Heart right ventricle (tissue), 16 donors: Measurements from ENCODE around the gene LEMD2. TPM values are rescaled to one million over a fixed set of nuclear protein-coding genes. Genes with fewer than 3 reads are reported as not detected.

Experiments
- ATAC-seq, 8 donors: fragments of 200-7000 bp; cut with Tn5 transposase; one replicate each; pipeline ENCODE4 v1.9.1; 2020; ENCODE audit warnings: mild to moderate bottlenecking in 8 of 8, moderate library complexity in 8 of 8, moderate number of reproducible peaks in 1 of 8
- DNase-seq, 2 donors: peaks; one replicate each; pipeline ENCODE4 v3.0.0-alpha.2; 2020
- H3K27ac ChIP-seq, 10 donors: fragments of 200-600 bp; sonication (generic) in 2 of 10; one replicate each; pipeline versions ENCODE4 v1.5.0 to v1.8.0; 2020 to 2022; ENCODE audit warnings: mild to moderate bottlenecking in 3 of 10
- H3K27me3 ChIP-seq, 7 donors: fragments of 200-600 bp; one replicate each; pipeline ENCODE4 v1.8.0; 2021 to 2022; ENCODE audit warnings: mild to moderate bottlenecking in 2 of 7
- H3K36me3 ChIP-seq, 9 donors: fragments of 200-600 bp; sonication (generic) in 1 of 9; one replicate each; pipeline versions ENCODE4 v1.5.0 to v1.8.0; 2020 to 2022; ENCODE audit warnings: mild to moderate bottlenecking in 2 of 9
- H3K4me1 ChIP-seq, 9 donors: fragments of 200-600 bp; sonication (generic) in 1 of 9; one replicate each; pipeline versions ENCODE4 v1.5.0 to v1.8.0; 2020 to 2022; ENCODE audit warnings: mild to moderate bottlenecking in 4 of 9
- H3K4me3 ChIP-seq, 10 donors: fragments of 200-600 bp; sonication (generic) in 2 of 10; one replicate each; pipeline versions ENCODE4 v1.5.0 to v1.8.0; 2020 to 2022; ENCODE audit warnings: mild to moderate bottlenecking in 7 of 10, moderate library complexity in 2 of 10
- H3K9me3 ChIP-seq, 11 donors: fragments of 200-600 bp in 10 of 11; sonication (generic) in 2 of 11; one replicate each; pipeline versions ENCODE4 v1.5.0 to v1.8.0; 2013 to 2022; ENCODE audit warnings: mild to moderate bottlenecking in 2 of 11, control low read depth in 1 of 11, moderate library complexity in 1 of 11
- CTCF ChIP-seq, 9 donors: fragments of 200-600 bp; sonication (generic) in 2 of 9; IDR thresholded peaks; one replicate each; pipeline versions ENCODE4 v1.5.0 to v1.8.0; 2021 to 2022; ENCODE audit warnings: antibody characterized with exemption in 9 of 9, mild to moderate bottlenecking in 5 of 9, moderate library complexity in 1 of 9
- WGBS, 2 donors: extraction: QIAGEN DNeasy Blood & Tissue Kit; methylation state at CpG; one replicate each; pipeline ENCODE4 v1.1.7; 2013; ENCODE audit warnings: inconsistent platforms in 1 of 2; 5-methylcytosine and 5-hydroxymethylcytosine counted together
- intact Hi-C, 10 donors: fragments of 100-400 bp; cut with DNase I; formaldehyde crosslinking; loops; one replicate each; pipeline versions ENCODE4 v1.11.1 to v1.14.2; 2022
- polyA plus RNA-seq, 2 donors: library from polyadenylated mRNA; stranded (reverse); fragments of 200-250 nt; gene quantifications; one replicate each; pipeline ENCODE4 v1.2.3, GENCODE V29; 2013
- total RNA-seq, 10 donors: library from RNA; stranded (reverse); fragmentation: NEBNext Ultra II Directional in 3 of 10; extraction: Animal tissue kit (Norgen Biotek cat#: 25700) in 3 of 10; gene quantifications; one replicate each; pipeline versions ENCODE4 v1.2.1 to v1.2.4, GENCODE V29; 2021 to 2023
- donor health status: Arrhythmogenic right ventricular cardiomyopathy.
- donor health status: ischemic (EF 13 %, LVEDD 7.1; RV severe dilation, severe dysfunction).
- donor health status: healthy with polysubstance abuse.
- donor health status: DM: no; HTN: yes; CAD: no.
- donor health status: DM: no; HTN: no; CAD: no.
- donor health status: ischemic (EF 25% LVEDD 6.9; RV normal size, moderate dysfunction).
- donor health status: ischemic (EF 25% LVEDD 5.7; RV mildly dilated, moderate dysfunction).
- donor health status: healthy.
- donor health status: DM: yes; HTN: yes; CAD: no.
- donor health status: Ischemic cardiomyopathy.
- donor health status: ischemic (EF 35%, LVEDD 5.7; RV mildly dilated, moderate dysfunction).
- donor health status: nonischemic (EF 11% LVEDD 7.7; RV severe dilation, severe dysfunction).
- donor health status: DM: yes; HTN: yes; CAD: no.
- donor health status: PGD.
- donor health status: ischemic (EF 29% LVEDD 5.4; RV normal size, mild dysfunction).
- donor health status: nonischemic (EF 23%, LVEDD 6.1; RV moderate dilation, normal function).

The LEMD2 gene
- total and polyA plus RNA-seq, 12 donors = 18.5 to 45.9 (median 27.0) TPM

GRCh38 chr6:33790379-33790778 lies 1.4 kb upstream of the LEMD2 start:
- 76 to 77% methylated on average over 2 of the region's 2 CpGs for WGBS, 2 donors
- H3K27ac ChIP-seq = no peak overlapping the region
- H3K4me1 ChIP-seq = peaks cover 7 to 34% (median 30%) of the 10 kb centered on the region in 9 donors
- peaks cover 0 to 16% (median 5%) of the 10 kb centered on the region in 9 donors for H3K36me3 ChIP-seq
- DNase-seq (no peak), ATAC-seq (no peak)
- H3K27me3 ChIP-seq = peaks cover 0 to 16% (median 0%) of the 10 kb centered on the region in 7 donors
- no peak for TF ChIP-seq CTCF (IDR thresholded peaks at IDR 0.05)
- no peak overlapping the region for H3K4me3 ChIP-seq
- intact Hi-C loops = no loop called here
- H3K9me3 ChIP-seq = no peaks in the 10 kb centered on the region

GRCh38 chr6:33789550-33789895 lies 593 bp upstream of the LEMD2 start:
- intact Hi-C loops = no loop called here
- Histone ChIP-seq H3K36me3 (peaks cover 0 to 25% (median 5%) of the 10 kb centered on the region in 9 donors), H3K9me3 (no peaks in the 10 kb centered on the region), H3K4me3 (peak overlapping the region in 8 of 10 donors; percentile 69 to 99 (median 84)), H3K27me3 (peaks cover 0 to 10% (median 0%) of the 10 kb centered on the region in 7 donors), H3K4me1 (peaks cover 7 to 43% (median 39%) of the 10 kb centered on the region in 9 donors), H3K27ac (peak overlapping the region in 7 of 10 donors; percentile 93 to 100 (median 99))
- TF ChIP-seq CTCF (IDR thresholded peaks at IDR 0.05) = no peak
- DNase-seq (no peak), ATAC-seq (peak in 1 of 8 donors; percentile 0)
- WGBS, 2 donors = 90 to 91% methylated on average over 11 of the region's 11 CpGs

GRCh38 chr6:33787954-33788693 lies 806 bp downstream of the LEMD2 start:
- Histone ChIP-seq H3K36me3 (peaks cover 0 to 39% (median 19%) of the 10 kb centered on the region in 9 donors), H3K27ac (peak overlapping the region; percentile 93 to 100 (median 99)), H3K4me3 (peak overlapping the region; percentile 67 to 99 (median 84)), H3K4me1 (peaks cover 7 to 52% (median 43%) of the 10 kb centered on the region in 9 donors), H3K27me3 (peaks cover 0 to 2% (median 0%) of the 10 kb centered on the region in 7 donors), H3K9me3 (no peaks in the 10 kb centered on the region)
- peak in 1 of 9 donors; percentile 3 for TF ChIP-seq CTCF (IDR thresholded peaks at IDR 0.05)
- DNase-seq = peak; percentile 79 to 80
- intact Hi-C loops = no loop called here
- WGBS, 2 donors = 0% methylated on average over 50 to 52 of the region's 53 CpGs
- ATAC-seq = peak; percentile 71 to 88 (median 81)

GRCh38 chr6:33787346-33787953 lies 1.5 kb downstream of the LEMD2 start:
- TF ChIP-seq CTCF (IDR thresholded peaks at IDR 0.05) = no peak
- ATAC-seq (no peak), DNase-seq (no peak)
- peaks cover 7 to 59% (median 43%) of the 10 kb centered on the region in 9 donors for H3K4me1 ChIP-seq
- WGBS, 2 donors = 36 to 50% methylated on average over 7 of the region's 7 CpGs
- H3K4me3 ChIP-seq = peak overlapping the region; percentile 67 to 99 (median 84)
- H3K9me3 ChIP-seq = no peaks in the 10 kb centered on the region
- intact Hi-C loops = no loop called here
- peak overlapping the region; percentile 93 to 100 (median 99) for H3K27ac ChIP-seq
- H3K36me3 ChIP-seq = peaks cover 0 to 46% (median 24%) of the 10 kb centered on the region in 9 donors
- H3K27me3 ChIP-seq = no peaks in the 10 kb centered on the region
